Thoracic aorta (tissue), 2 donors: ENCODE results near the gene CPA1. TPM values are rescaled to one million over a fixed set of nuclear protein-coding genes. Genes with fewer than 3 reads are reported as not detected.

ENCODE experiments used
- ATAC-seq: fragments of 150-250 bp; one replicate; pipeline ENCODE4 v1.8.0; 2017; ENCODE audit warnings: low read depth; ENCODE audit not compliant: insufficient number of reproducible peaks, low FRiP score
- DNase-seq: peaks from one replicate; pipeline ENCODE4 v3.0.0-alpha.2; 2020; ENCODE audit warnings: low spot score
- H3K27ac ChIP-seq, 2 donors: fragments of 200-600 bp; sonication (generic); 1 replicate in 1 of 2; 2 replicates in 1 of 2; pipeline ENCODE4 v1.5.1; 2016; ENCODE audit warnings: mild to moderate bottlenecking in 2 of 2, moderate library complexity in 2 of 2
- H3K27me3 ChIP-seq: fragments of 200-600 bp; sonication (generic); replicated peaks from 2 replicates; pipeline ENCODE4 v1.6.0; 2016; ENCODE audit warnings: mild to moderate bottlenecking; ENCODE audit not compliant: insufficient read depth
- H3K36me3 ChIP-seq: fragments of 200-600 bp; sonication (generic); one replicate; pipeline ENCODE4 v1.5.1; 2016
- H3K4me1 ChIP-seq, 2 donors: fragments of 200-600 bp; sonication (generic); 1 replicate in 1 of 2; 2 replicates in 1 of 2; pipeline versions ENCODE4 v1.5.1 to v1.6.0; 2016; ENCODE audit warnings: low read depth in 2 of 2, mild to moderate bottlenecking in 1 of 2; ENCODE audit not compliant: control insufficient read depth in 1 of 2
- H3K4me3 ChIP-seq: fragments of 200-600 bp; sonication (generic); 2 replicates; pipeline ENCODE4 v1.5.1; 2016; ENCODE audit warnings: mild to moderate bottlenecking
- H3K9me3 ChIP-seq: fragments of 200-600 bp; sonication (generic); 2 replicates; pipeline ENCODE4 v1.5.1; 2016
- total RNA-seq, 2 donors: library from RNA; depleted of rRNA; stranded (reverse); fragments of >200 nt; gene quantifications; one replicate each; pipeline versions ENCODE4 v1.1.0 to v1.2.3, GENCODE V29; 2016
- TF ChIP-seq, protein P1 (sequence below): fragments of 200-600 bp; sonication (generic); IDR thresholded peaks from one replicate; pipeline ENCODE4 v1.5.1; 2019; ENCODE audit warnings: antibody characterized with exemption

CPA1 gene
- total RNA-seq, 2 donors from 2014 or later, result 1.8 to 4.1 TPM

- DNase-seq (no peak), ATAC-seq (no peak)
- Histone ChIP-seq H3K4me1 (peaks cover 0 to 11% of the 10 kb centered on the region in 2 donors), H3K27ac (no peak overlapping the region), H3K36me3 (no peaks in the 10 kb centered on the region), H3K9me3 (no peaks in the 10 kb centered on the region), H3K27me3 (no peaks in the 10 kb centered on the region), H3K4me3 (no peak overlapping the region)
- TF ChIP-seq, protein P1, sequence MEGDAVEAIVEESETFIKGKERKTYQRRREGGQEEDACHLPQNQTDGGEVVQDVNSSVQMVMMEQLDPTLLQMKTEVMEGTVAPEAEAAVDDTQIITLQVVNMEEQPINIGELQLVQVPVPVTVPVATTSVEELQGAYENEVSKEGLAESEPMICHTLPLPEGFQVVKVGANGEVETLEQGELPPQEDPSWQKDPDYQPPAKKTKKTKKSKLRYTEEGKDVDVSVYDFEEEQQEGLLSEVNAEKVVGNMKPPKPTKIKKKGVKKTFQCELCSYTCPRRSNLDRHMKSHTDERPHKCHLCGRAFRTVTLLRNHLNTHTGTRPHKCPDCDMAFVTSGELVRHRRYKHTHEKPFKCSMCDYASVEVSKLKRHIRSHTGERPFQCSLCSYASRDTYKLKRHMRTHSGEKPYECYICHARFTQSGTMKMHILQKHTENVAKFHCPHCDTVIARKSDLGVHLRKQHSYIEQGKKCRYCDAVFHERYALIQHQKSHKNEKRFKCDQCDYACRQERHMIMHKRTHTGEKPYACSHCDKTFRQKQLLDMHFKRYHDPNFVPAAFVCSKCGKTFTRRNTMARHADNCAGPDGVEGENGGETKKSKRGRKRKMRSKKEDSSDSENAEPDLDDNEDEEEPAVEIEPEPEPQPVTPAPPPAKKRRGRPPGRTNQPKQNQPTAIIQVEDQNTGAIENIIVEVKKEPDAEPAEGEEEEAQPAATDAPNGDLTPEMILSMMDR, result no peak
These were observed 42.1 kb upstream of the CPA1 start for GRCh38 chr7:130338233-130338632.

- Histone ChIP-seq H3K27me3 (no peaks in the 10 kb centered on the region), H3K36me3 (no peaks in the 10 kb centered on the region)
- TF ChIP-seq, protein P1, result no peak
These were observed 38.4 kb upstream of the CPA1 start for GRCh38 chr7:130341882-130342281.

DNA sequence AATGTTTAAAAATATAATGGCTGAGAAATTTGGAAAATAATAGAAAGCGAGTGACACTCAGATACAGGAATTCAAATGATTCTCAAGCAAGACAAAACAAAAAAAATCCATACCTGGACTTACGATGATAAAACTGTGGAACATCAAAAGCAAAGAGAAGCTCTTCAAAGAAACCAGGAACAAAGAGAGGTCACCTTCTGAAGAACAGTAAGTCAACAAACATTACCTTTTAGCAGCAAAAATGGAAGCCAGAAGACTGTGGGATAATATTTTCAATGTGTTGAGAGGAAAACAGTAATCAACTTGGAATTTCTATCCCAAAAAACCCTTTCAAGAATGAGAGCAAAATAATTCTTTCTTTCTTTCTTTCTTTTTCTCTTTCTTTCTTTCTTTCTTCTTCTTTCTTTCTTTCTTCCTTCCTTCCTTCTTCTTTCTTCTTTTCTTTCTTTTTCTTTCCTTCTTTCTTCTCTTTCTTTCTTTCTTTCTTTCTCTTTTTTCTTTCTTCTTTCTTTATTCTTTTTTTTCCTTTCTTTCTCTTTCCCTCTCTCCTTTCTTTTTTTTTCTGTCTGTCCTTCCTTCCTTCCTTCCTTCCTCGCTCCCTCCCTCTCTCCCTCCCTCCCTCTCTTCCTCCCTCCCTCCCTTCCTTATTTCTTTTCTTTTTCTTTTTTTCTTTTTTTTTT lies 37.5 kb upstream of the CPA1 start:
- Histone ChIP-seq H3K4me1 (no peaks in the 10 kb centered on the region), H3K27ac (no peak overlapping the region), H3K36me3 (no peaks in the 10 kb centered on the region), H3K27me3 (no peaks in the 10 kb centered on the region), H3K4me3 (no peak overlapping the region), H3K9me3 (no peaks in the 10 kb centered on the region)
- DNase-seq, result no peak
- ATAC-seq, result no peak
- TF ChIP-seq, protein P1, result no peak

More at GRCh38 chr7:130341882-130342281, 38.4 kb upstream of the CPA1 start:
- no peak overlapping the region for H3K4me3 ChIP-seq
- no peak overlapping the region for H3K27ac ChIP-seq
- no peak for ATAC-seq
- no peak for DNase-seq
- no peaks in the 10 kb centered on the region for H3K9me3 ChIP-seq
- no peaks in the 10 kb centered on the region for H3K4me1 ChIP-seq

GRCh38 chr7:130344271-130344866 lies 35.9 kb upstream of the CPA1 start, which contains the start of gene CPA5:
TSS of gene CPA5 (plus strand) at chr7:130344816. CDS start at chr7:130346486, 1,670 bp downstream.
- Histone ChIP-seq H3K4me1 (no peaks in the 10 kb centered on the region), H3K27me3 (no peaks in the 10 kb centered on the region), H3K4me3 (no peak within 1 kb of the TSS), H3K36me3 (no peaks in the 10 kb centered on the region), H3K9me3 (no peaks in the 10 kb centered on the region), H3K27ac (no peak within 1 kb of the TSS)
- ATAC-seq (no peak), DNase-seq (no peak)
- TF ChIP-seq, protein P1, result no peak

DNA sequence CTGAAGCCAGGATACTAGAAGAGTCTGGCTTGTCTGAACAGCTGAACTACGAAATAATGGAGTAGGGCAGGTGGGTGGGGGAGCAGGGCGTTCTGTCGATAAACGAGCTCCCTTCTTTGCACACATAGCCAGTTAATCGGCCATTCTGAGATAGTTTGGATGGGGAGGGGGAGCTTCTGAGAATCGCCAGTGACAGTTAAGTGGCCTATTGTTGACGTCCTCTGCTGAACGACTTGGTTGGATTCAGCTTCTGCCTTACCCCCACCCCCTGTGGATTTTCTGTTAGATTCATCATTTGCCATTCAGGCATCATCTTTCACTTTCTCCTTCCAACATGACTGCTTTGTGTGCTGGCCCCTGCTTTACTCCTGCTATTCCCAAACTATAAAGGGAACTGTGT lies 35.2 kb upstream of the CPA1 start:
- Histone ChIP-seq H3K36me3 (no peaks in the 10 kb centered on the region), H3K27me3 (no peaks in the 10 kb centered on the region), H3K9me3 (no peaks in the 10 kb centered on the region), H3K4me1 (no peaks in the 10 kb centered on the region), H3K27ac (no peak overlapping the region), H3K4me3 (no peak overlapping the region)
- ATAC-seq, result no peak
- DNase-seq, result no peak
- TF ChIP-seq, protein P1, result no peak
